Activated CD8-positive, alpha-beta memory T cell treated with anti-CD3 and anti-CD28 coated beads for 24 hours (primary cell): ENCODE data around the gene OTUD3.
"Not testable (repeated sequence)": the region's sequence is repeated elsewhere in the genome, so short reads cannot be mapped to it uniquely, and the experiment has no call there.

Source experiments
- DNase-seq: peaks from one replicate; pipeline ENCODE4 v3.0.0-alpha.2; 2020

OTUD3 gene

DNA sequence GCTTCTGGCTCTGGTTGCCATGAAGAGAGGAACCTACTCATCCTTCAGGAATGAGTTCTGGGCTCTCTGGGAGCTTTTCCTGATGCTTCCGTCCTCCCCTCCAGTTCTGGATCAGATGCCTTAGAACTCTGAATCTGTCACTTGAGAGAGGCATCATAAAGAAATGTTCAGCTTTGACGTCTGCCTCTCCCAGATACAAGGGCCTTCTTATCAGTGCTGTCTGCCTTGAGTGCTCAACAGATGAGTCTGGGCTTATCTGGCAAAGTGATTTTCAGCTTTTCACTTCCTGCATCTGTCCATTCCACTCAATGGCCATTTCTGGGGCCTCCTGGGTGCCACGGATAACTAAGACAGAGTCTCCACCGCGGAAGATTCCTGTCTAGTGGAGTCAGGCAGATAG is 12.3 kb upstream of the OTUD3 start:
- DNase-seq: no peak

DNA sequence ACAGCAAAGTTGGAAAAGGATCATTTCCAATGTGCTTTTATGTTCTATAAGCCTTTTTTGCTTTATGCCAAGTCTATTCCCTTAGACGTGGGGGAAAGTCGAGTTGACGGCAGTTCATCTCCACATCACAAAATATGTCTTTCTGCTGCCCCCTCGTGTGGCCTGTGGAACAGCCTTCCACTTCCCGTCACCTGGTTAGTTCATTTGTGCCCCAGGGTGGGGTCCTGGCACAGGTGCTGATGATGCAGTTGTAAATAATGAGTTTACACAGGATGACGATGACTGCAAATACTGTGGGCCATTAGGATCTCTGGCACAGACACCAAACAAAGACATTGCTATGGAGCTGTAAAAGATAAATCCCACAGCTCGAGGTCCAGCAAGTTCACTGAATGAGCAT is 10.0 kb upstream of the OTUD3 start:
- no peak for DNase-seq

- DNase-seq: no peak
Observed at GRCh38 chr1:19877181-19877750, 4.9 kb upstream of the OTUD3 start.

DNA sequence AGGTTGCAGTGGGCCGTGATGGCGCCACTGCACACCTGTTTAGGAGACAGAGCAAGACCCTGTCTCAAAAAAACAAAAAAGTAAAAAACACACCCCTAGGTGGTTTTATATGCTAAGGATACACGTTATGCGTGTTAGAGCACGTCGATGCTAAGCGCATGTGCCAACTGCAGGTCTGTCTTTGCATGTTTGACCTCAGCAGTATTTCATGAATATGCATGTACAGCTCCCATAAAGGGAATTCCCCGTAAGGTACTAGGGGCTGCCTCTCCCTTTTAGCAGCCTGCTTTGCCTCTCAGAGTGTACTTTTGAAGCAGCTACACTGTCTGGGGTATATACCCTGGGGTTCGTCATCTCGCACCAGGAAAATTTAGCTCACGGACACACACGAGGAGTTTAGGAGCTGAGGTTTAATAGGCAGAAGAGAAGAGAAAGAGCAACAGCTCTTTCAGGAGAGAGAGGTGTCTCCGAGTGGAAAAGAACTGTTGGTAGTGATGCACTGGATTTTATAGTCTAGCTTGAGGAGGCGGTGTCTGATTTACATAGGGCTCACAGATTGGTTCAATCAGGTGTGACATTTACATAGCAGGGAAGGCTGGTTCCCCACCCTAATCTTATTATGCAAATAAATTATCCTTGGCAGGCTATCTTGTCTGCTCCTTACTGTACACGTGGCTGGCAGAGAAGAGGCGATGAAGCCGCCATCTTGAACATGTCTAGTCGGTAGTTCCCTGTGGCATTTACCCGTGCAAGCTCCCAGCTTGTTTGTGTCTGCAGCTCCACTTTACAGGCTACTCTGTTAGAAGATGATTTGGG is 4.2 kb upstream of the OTUD3 start:
- no peak for DNase-seq

GRCh38 chr1:19878637-19878985 is 3.6 kb upstream of the OTUD3 start:
- DNase-seq: no peak

GRCh38 chr1:19879227-19879626 is 3.0 kb upstream of the OTUD3 start:
- DNase-seq: no peak

DNA sequence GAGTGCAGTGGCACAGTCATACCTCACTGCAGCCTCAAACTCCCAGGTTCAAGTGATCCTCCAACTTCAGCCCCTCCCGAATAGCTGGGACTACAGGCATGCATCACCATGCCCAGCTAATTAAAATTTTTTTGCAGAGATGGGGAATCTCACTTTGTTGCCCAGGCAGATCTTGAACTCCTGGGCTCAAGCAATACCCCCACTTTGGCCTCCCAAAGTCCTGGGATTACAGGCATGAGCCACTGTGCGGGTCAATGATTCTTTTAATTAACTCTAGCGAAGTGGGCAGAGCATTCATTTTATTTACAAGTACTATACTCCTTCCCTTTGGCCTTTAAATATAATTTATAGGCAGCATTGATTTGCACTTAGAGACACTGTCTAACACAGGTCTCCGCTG is 2.5 kb upstream of the OTUD3 start:
- DNase-seq: no peak

DNA sequence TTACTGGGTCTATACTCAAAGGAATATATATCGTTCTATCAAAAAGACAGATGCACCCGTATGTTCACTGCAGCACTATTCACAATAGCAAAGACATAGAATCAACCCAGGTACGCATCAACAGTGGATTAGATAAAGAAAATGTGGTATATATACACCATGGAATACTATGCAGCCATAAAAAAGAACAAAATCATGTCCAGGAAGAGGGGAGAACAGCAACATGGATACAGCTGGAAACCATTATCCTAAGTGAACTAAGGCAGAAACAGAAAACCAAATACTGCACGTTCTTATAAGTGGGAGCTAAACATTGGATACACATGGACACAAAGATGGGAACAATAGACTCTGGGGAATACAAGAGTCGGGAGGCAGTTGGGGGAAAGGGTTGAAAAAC is 1.4 kb upstream of the OTUD3 start:
- not testable (repeated sequence) for DNase-seq

GRCh38 chr1:19884312-19884711 is 2.1 kb downstream of the OTUD3 start:
- no peak for DNase-seq

DNA sequence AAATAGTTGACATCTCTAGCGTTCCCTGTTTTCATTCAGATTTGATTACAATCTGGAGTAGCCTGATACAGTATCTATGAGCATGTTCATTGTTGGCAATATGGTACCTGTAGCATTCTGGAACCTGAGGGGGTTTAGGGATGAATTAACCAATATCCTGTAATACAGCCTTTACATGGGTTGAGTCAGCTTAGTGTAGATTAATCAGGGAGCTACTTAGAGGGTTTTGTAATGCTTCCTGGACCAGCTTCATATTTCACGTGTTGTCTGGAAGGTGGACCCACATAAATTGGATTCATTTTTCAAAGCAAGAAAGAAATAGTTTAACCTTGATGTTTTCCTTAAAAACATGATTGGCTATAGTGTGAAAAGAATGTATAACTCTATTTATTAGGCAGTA is 3.6 kb downstream of the OTUD3 start:
- DNase-seq: no peak

GRCh38 chr1:19888112-19888511 is 5.9 kb downstream of the OTUD3 start:
- no peak for DNase-seq

- no peak for DNase-seq
Observed at GRCh38 chr1:19889656-19890055, 7.5 kb downstream of the OTUD3 start.

- DNase-seq: no peak
Observed at GRCh38 chr1:19892129-19892528, 9.9 kb downstream of the OTUD3 start.

- no peak for DNase-seq
Observed at GRCh38 chr1:19892628-19893168, 10.5 kb downstream of the OTUD3 start.

DNA sequence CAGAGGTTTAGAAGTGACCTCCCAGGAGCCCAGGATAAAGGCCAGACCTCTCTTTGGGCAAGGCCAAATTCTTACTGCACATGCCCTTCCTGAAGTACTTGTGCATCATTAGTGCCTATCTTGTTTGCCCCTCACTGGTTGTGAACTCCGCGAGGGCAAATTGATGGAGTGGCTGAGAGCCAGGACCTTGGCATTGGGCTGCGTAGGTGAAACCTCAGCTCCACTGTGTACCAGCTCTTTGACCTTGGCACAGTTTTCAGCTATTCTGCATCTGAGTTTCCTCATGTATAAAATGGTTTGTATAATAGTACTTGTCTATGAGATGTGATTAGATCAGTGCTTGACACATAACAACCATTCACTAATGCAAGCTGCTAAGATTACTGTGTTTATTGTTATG is 11.5 kb downstream of the OTUD3 start:
- no peak for DNase-seq

DNA sequence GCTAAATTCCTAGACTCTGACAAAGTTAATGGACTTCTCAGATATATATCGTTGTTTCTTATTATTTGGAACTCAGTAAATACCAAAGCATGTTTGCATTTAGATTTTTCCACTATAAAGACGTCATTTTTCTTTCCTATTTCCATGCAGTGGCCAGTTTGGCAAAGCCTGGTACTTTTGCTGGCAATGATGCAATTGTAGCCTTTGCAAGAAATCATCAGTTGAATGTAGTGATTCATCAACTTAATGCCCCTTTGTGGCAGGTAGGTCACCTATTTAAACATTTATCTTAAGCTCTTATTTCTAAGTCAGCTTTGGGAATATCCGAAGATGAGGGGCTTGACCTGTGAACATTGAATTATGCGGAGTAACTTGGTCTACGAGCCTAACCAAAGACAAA is 12.0 kb downstream of the OTUD3 start:
- no peak for DNase-seq

GRCh38 chr1:19901653-19902052 is 19.5 kb downstream of the OTUD3 start:
- no peak for DNase-seq

DNA sequence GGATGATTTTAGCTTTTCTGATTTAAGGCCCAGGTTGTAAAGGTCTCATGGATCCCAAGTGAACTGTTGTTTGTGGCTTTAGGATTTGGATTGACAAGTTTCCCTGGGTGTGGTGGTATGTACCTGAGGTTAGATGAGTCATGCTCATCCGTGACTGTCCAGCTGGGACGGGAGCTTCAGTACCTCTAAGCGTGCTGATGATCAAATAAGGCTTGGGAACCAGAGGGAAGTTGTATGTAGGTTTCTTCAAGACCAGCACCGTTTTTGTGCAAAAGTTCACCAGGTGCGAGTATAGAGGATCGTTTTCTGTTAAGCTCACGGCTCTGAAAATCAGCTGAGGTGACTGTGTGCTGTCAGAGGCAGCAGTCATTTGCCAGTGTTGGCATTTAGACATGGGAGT is 21.4 kb downstream of the OTUD3 start:
- DNase-seq: no peak

DNA sequence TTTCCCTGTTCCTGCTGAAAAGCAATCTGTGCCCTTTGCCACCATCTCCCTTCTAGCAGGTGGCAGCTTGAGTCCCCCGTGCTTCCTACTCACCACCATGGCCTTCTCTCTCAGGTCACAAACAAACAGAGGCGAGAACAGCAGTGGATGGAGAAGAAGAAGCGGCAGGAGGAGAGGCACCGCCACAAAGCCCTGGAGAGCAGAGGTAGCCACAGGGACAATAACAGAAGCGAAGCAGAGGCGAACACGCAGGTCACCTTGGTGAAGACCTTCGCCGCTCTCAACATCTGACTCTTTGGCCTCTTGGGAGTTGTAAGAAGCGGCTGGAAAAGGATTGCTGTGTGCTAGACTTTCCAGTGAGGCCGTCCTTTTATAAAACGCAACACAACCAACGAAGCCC is 25.3 kb downstream of the OTUD3 start:
- DNase-seq: no peak

GRCh38 chr1:19909392-19909791 is 27.2 kb downstream of the OTUD3 start:
- DNase-seq: no peak

GRCh38 chr1:19909971-19910370 is 27.8 kb downstream of the OTUD3 start:
- no peak for DNase-seq

- no peak for DNase-seq
Observed at GRCh38 chr1:19910650-19911049, 28.5 kb downstream of the OTUD3 start.

GRCh38 chr1:19918057-19918456 is 35.9 kb downstream of the OTUD3 start:
- peak; percentile 93 for DNase-seq

DNA sequence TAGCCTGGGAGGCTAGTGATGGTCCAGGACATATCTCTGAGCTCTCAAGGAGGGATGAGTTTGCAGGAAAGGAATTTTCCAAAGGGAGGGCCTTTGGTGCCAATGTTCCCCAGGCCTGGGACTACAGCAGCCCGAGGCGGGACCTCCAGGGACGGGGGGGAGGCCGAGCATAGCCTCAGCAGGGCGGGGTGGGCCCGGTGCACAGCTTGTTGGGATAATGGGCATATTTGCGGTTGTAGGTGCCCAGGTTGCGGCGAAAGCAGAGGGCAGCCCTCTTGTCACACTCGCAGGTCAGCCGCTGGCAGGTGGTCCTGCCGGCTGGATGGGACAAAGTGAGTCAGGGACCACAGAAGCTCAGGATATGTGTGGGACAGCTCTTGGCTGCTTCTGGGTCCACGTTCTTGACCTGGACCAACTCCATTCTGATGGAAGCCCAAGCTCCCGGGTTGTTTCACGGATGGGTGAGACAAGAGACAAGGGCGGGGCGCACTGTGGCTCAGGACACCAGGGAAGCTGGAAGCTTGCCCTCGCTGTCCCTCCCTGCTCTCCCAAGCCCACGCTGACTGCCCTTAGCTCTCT is 38.0 kb downstream of the OTUD3 start:
- no peak for DNase-seq
